B cell (primary cell): Measurements from ENCODE around the gene MT1G. TPM values are rescaled to one million over a fixed set of nuclear protein-coding genes. Genes with fewer than 3 reads are reported as not detected.

Experiments
- ATAC-seq: fragments of 200-7000 bp; cut with Tn5 transposase; one replicate; pipeline ENCODE4 v1.10.0; 2021; ENCODE audit warnings: low read depth, mild to moderate bottlenecking, moderate number of reproducible peaks, moderate library complexity
- CTCF ChIA-PET: fragments of 350-600 bp; sonication (Branson Sonifier 250); formaldehyde crosslinking; loops from one replicate; lab custom pipeline; 2021; ENCODE audit warnings: antibody characterized with exemption, inconsistent platforms; lab: Charles Lee
- POLR2A ChIA-PET: fragments of 350-600 bp; sonication (Branson Sonifier 250); formaldehyde crosslinking; loops from one replicate; lab custom pipeline; 2021; ENCODE audit warnings: antibody characterized with exemption; lab: Charles Lee
- DNase-seq: peaks from one replicate; pipeline ENCODE4 v3.0.0; 2013
- H2AFZ ChIP-seq: 2 replicates; pipeline ENCODE4 v1.6.1; 2012; ENCODE audit warnings: mild to moderate bottlenecking, low read depth, low read length; ENCODE audit not compliant: insufficient read depth, poor library complexity, severe bottlenecking
- H3K27ac ChIP-seq, 2 donors: 1 replicate in 1 of 2; 2 replicates in 1 of 2; pipeline ENCODE4 v1.5.1; 2012 to 2013; ENCODE audit warnings: low read length in 2 of 2, mild to moderate bottlenecking in 2 of 2, moderate library complexity in 1 of 2
- H3K27me3 ChIP-seq, 4 experiments: fragments of 200-600 bp in 1 of 4; sonication (generic) in 1 of 4; replicated peaks in 1 of 4; 1 replicate in 2 of 4; 2 replicates in 2 of 4; pipeline versions ENCODE4 v1.6.1 to v1.7.0; 2013 to 2016; ENCODE audit warnings: low read length in 3 of 4, mild to moderate bottlenecking in 2 of 4, mixed read lengths in 1 of 4, moderate library complexity in 1 of 4; ENCODE audit not compliant: insufficient read depth in 4 of 4, control insufficient read depth in 3 of 4; ENCODE audit errors: control extremely low read depth in 1 of 4
- H3K36me3 ChIP-seq, 2 experiments: replicated peaks in 1 of 2; 1 replicate in 1 of 2; 2 replicates in 1 of 2; pipeline versions ENCODE4 v1.6.1 to v1.7.1; 2013; ENCODE audit warnings: low read length in 1 of 2; ENCODE audit not compliant: insufficient read depth in 2 of 2, control insufficient read depth in 1 of 2; ENCODE audit errors: control extremely low read depth in 1 of 2, extremely low read depth in 1 of 2
- H3K4me1 ChIP-seq, 2 donors: fragments of 200-600 bp in 1 of 2; sonication (generic) in 1 of 2; 1 replicate in 1 of 2; 2 replicates in 1 of 2; pipeline versions ENCODE4 v1.5.1 to v1.6.1; 2013 to 2017; ENCODE audit warnings: low read length in 2 of 2; ENCODE audit not compliant: control insufficient read depth in 2 of 2, insufficient read depth in 2 of 2
- H3K4me2 ChIP-seq: replicated peaks from 2 replicates; pipeline ENCODE3; 2012; ENCODE audit warnings: mild to moderate bottlenecking, low read depth, low read length; ENCODE audit not compliant: poor library complexity, severe bottlenecking
- H3K4me3 ChIP-seq, 5 experiments: fragments of 200-600 bp in 1 of 5; sonication (generic) in 1 of 5; 1 replicate in 3 of 5; 2 replicates in 2 of 5; pipeline versions ENCODE4 v1.5.1 to v1.7.0; 2011 to 2016; ENCODE audit warnings: low read length in 4 of 5, mild to moderate bottlenecking in 4 of 5, low read depth in 2 of 5, control low read depth in 1 of 5, moderate library complexity in 1 of 5; ENCODE audit not compliant: insufficient read depth in 1 of 5; ENCODE audit errors: control extremely low read depth in 1 of 5, extremely low read depth in 1 of 5
- H3K79me2 ChIP-seq: fragments of 200-600 bp; sonication (generic); one replicate; pipeline ENCODE4 v1.6.0; 2016; ENCODE audit warnings: low read length; ENCODE audit not compliant: control insufficient read depth, insufficient read depth
- H3K9ac ChIP-seq: fragments of 200-600 bp; sonication (generic); 2 replicates; pipeline ENCODE4 v1.6.1; 2017; ENCODE audit warnings: mild to moderate bottlenecking, low read length, moderate library complexity
- H3K9me3 ChIP-seq, 3 donors: one replicate each; pipeline versions ENCODE4 v1.6.1 to v1.7.1; 2013; ENCODE audit warnings: low read length in 2 of 3; ENCODE audit not compliant: control insufficient read depth in 2 of 3, insufficient read depth in 1 of 3; ENCODE audit errors: control extremely low read depth in 1 of 3
- H4K20me1 ChIP-seq: 2 replicates; pipeline ENCODE4 v1.6.0; 2012; ENCODE audit warnings: mild to moderate bottlenecking, low read length; ENCODE audit not compliant: insufficient read depth, control insufficient read depth, poor library complexity, severe bottlenecking
- H3K27ac Mint-ChIP-seq: one replicate; pipeline ENCODE4 v1.8.0; 2021; ENCODE audit warnings: mixed read lengths
- H3K27me3 Mint-ChIP-seq: one replicate; pipeline ENCODE4 v1.8.0; 2021; ENCODE audit warnings: mixed read lengths
- H3K4me1 Mint-ChIP-seq: one replicate; pipeline ENCODE4 v1.8.0; 2021; ENCODE audit warnings: mixed read lengths
- H3K4me3 Mint-ChIP-seq: one replicate; pipeline ENCODE4 v1.8.0; 2021; ENCODE audit warnings: mixed read lengths
- H3K9me3 Mint-ChIP-seq: one replicate; pipeline ENCODE4 v1.8.0; 2022; ENCODE audit warnings: mixed read lengths; ENCODE audit not compliant: insufficient read depth
- CTCF ChIP-seq: fragments of 200-600 bp; IDR thresholded peaks from one replicate; pipeline ENCODE4 v1.8.0; 2022; ENCODE audit warnings: antibody characterized with exemption, mild to moderate bottlenecking
- EZH2 ChIP-seq: IDR thresholded peaks from 2 replicates; pipeline ENCODE4 v1.6.1; 2012; ENCODE audit warnings: borderline replicate concordance, low read depth, mild to moderate bottlenecking, moderate library complexity, low read length; ENCODE audit not compliant: insufficient read depth, poor library complexity, severe bottlenecking
- WGBS: methylation state at CpG from one replicate; pipeline ENCODE4 v1.1.5; 2013; ENCODE audit warnings: missing lambda C conversion rate; ENCODE audit not compliant: insufficient coverage; 5-methylcytosine and 5-hydroxymethylcytosine counted together
- intact Hi-C: fragments of 100-400 bp; cut with micrococcal nuclease; formaldehyde crosslinking; loops from one replicate; pipeline ENCODE4 v1.10.0; 2022
- polyA plus RNA-seq: library from polyadenylated mRNA; depleted of rRNA; stranded (reverse); fragments of >200 nt; gene quantifications from 2 replicates; pipeline ENCODE4 v1.2.3, GENCODE V29; 2012
- total RNA-seq, 2 donors: library from RNA; stranded (reverse); fragments of 120-200 nt in 1 of 2; gene quantifications; 1 replicate in 1 of 2; 2 replicates in 1 of 2; pipeline versions ENCODE4 v1.2.3 to v1.2.4, GENCODE V29; 2013 to 2022

Gene MT1G
- total and polyA plus RNA-seq, 2 donors (not counting 1 experiment from before 2014, with no cell fraction given) = not detected

DNA sequence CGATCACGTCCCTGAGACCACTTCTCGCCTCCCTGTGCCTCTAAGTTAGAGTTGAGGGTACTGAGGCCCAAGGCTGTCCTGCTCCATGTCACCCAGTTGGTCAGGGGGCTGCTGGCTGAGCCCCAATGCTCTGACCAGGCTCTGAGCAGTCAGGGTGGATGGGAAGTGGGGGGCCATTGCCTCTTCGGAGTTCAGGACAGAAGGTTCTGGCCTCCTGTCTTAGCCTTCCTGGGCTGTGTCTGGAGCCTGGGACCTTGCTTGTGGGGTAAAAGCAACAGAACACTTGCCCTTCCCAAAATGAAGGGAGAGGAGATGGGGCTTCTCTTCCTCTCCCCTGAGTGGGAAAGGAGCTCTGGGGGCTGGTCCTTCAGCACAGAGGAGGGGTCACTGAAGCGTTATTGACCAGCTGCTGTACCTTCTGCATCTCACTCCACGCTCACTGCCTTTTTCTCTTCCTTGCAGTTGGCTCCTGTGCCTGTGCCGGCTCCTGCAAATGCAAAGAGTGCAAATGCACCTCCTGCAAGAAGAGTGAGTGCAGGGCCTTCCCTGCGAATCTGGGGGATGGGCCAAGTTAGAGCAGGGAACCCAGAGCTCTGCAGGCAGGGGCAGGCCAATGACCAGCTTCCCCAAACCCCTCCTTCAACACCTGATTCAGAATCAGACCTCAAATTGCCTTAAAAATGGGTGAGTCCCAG, 15.0 kb upstream of the MT1G start:
- Histone ChIP-seq H2AFZ (peak overlapping the region; percentile 93), H3K4me1 (peaks cover 14 to 15% of the 10 kb centered on the region in 2 donors), H4K20me1 (no peaks in the 10 kb centered on the region), H3K36me3 (no peaks in the 10 kb centered on the region), H3K9me3 (peaks cover 0 to 7% (median 0%) of the 10 kb centered on the region in 3 donors), H3K9ac (peak overlapping the region; percentile 75), H3K4me2 (peak overlapping the region; percentile 93), H3K4me3 (peak overlapping the region; percentile 55 to 74 (median 59)), H3K79me2 (no peaks in the 10 kb centered on the region), H3K27ac (peak overlapping the region in 1 of 2 donors; percentile 55), H3K27me3 (peaks cover 0 to 11% (median 4%) of the 10 kb centered on the region in 4 experiments)
- peaks cover 2% of the 10 kb centered on the region for H3K9me3 Mint-ChIP-seq
- peaks cover 21% of the 10 kb centered on the region for H3K4me1 Mint-ChIP-seq
- peak overlapping the region; percentile 95 for H3K4me3 Mint-ChIP-seq
- peaks cover 6% of the 10 kb centered on the region for H3K27me3 Mint-ChIP-seq
- TF ChIP-seq CTCF = no peak
- TF ChIP-seq EZH2 = no peak
- peak overlapping the region; percentile 81 for H3K27ac Mint-ChIP-seq
- POLR2A ChIA-PET = interaction anchor here (0.5 to 0.6 kb wide), 2 partner anchors 20 to 26 kb away, joined by 3 read pairs; no protein-coding TSS in a partner anchor
- WGBS = 47% methylated on average over 6 of the region's 8 CpGs
- intact Hi-C loops = loop anchor here (1.0 to 10.0 kb wide), 6 partner anchors 19 to 163 kb away; partner anchors contain the start of genes BBS2, MT1A, MT1F and MT1M
- CTCF ChIA-PET = interaction anchor here (1.4 to 2.2 kb wide), 3 partner anchors 18 to 106 kb away, joined by 4 to 17 read pairs (median 5); no protein-coding TSS in a partner anchor
- ATAC-seq (peak; percentile 3), DNase-seq (peak; percentile 13)
